ENCODE data around the gene ABRAXAS1. TPM values are rescaled to one million over a fixed set of nuclear protein-coding genes. Genes with fewer than 3 reads are reported as not detected.

Gene ABRAXAS1
- total RNA-seq, 1 experiment from 2014 or later: 24.7 TPM

- Histone ChIP-seq H3K23ac (ENCODE audit: insufficient read length, low read depth, low read length) (no peak overlapping the region), H2AK5ac (ENCODE audit: insufficient read length, low read length) (no peak overlapping the region), H2BK5ac (ENCODE audit: insufficient read length, low read length) (no peak overlapping the region), H3K9ac (ENCODE audit: extremely low read depth, insufficient read length, low read length) (no peak overlapping the region), H3K14ac (ENCODE audit: insufficient read depth, low read length) (no peak overlapping the region), H3K4me1 (ENCODE audit: insufficient read depth, low read length) (no peaks in the 10 kb centered on the region), H3K79me1 (ENCODE audit: insufficient read depth, low read depth, low read length, poor library complexity, severe bottlenecking) (no peaks in the 10 kb centered on the region), H2BK12ac (ENCODE audit: insufficient read length, low read depth, low read length) (no peak overlapping the region), H4K8ac (replicated peaks; ENCODE audit: insufficient read length, low read depth, low read length) (no peak overlapping the region), H4K5ac (ENCODE audit: insufficient read length, low read depth, low read length) (no peak overlapping the region), H3K18ac (ENCODE audit: insufficient read length, low read depth, low read length) (no peak overlapping the region), H4K91ac (ENCODE audit: insufficient read length, low read depth, low read length) (no peak overlapping the region), H3K27ac (ENCODE audit: insufficient read length, low read depth, low read length) (no peak overlapping the region), H2AFZ (ENCODE audit: low read length) (no peak overlapping the region), H3K4me2 (ENCODE audit: insufficient read depth, insufficient read length, low read length) (no peak overlapping the region), H2BK15ac (ENCODE audit: low read depth, low read length) (no peak overlapping the region), H3K79me2 (ENCODE audit: insufficient read depth, low read length) (no peaks in the 10 kb centered on the region), H3K23me2 (ENCODE audit: insufficient read length, low read depth, low read length, poor library complexity, severe bottlenecking) (no peaks in the 10 kb centered on the region), H3K56ac (ENCODE audit: insufficient read length, low read depth, low read length) (no peak overlapping the region), H4K20me1 (ENCODE audit: control insufficient read depth, insufficient read depth, insufficient read length) (no peaks in the 10 kb centered on the region), H2BK120ac (ENCODE audit: low read depth, low read length, poor library complexity, severe bottlenecking) (no peak overlapping the region), H3K9me3 (ENCODE audit: control insufficient read depth, low read depth, low read length) (no peaks in the 10 kb centered on the region), H3K27me3 (ENCODE audit: insufficient read depth, low read length) (no peaks in the 10 kb centered on the region), H3K4ac (ENCODE audit: low read depth, low read length) (no peak overlapping the region), H3T11ph (ENCODE audit: low read length) (no peak overlapping the region), H2BK20ac (ENCODE audit: low read depth, low read length, poor library complexity, severe bottlenecking) (no peak overlapping the region)
- no CpG with 5 or more reads among the region's 1 CpG for WGBS (ENCODE audit: extremely low coverage, insufficient read length, low lambda C conversion rate)
- H3K36me3 Mint-ChIP-seq (ENCODE audit: insufficient read depth in 1 of 3, low read depth in 3 of 3): no peaks in the 10 kb centered on the region
- DNase-seq: no peak
- no peak overlapping the region for H3K27ac Mint-ChIP-seq
- H3K9me3 Mint-ChIP-seq: no peaks in the 10 kb centered on the region
- no peaks in the 10 kb centered on the region; the same call in 1 of the 2 replicates for H3K27me3 Mint-ChIP-seq (ENCODE audit: low read depth)
- H3K4me1 Mint-ChIP-seq: no peaks in the 10 kb centered on the region
- peak; percentile 92 for TF ChIP-seq CTCF (conservative IDR thresholded peaks at IDR 0.05)
- H3K4me3 Mint-ChIP-seq: no peak overlapping the region
Observed at GRCh38 chr4:83490876-83491450, 6.1 kb upstream of the ABRAXAS1 start.
